AG04450 (cell line): Measurements from ENCODE around the gene MMP2. TPM values are rescaled to one million over a fixed set of nuclear protein-coding genes. Genes with fewer than 3 reads are reported as not detected.

ENCODE experiments used
- CTCF ChIA-PET: fragments of 300-600, 350-600 bp; formaldehyde crosslinking; extraction: SDS; loops from one replicate; lab custom pipeline; 2022; ENCODE audit warnings: antibody characterized with exemption, inconsistent platforms; lab: Charles Lee
- POLR2A ChIA-PET: fragments of 350-600 bp; formaldehyde crosslinking; extraction: SDS; loops from one replicate; lab custom pipeline; 2021; ENCODE audit warnings: antibody characterized with exemption, inconsistent platforms; lab: Yijun Ruan, JAX
- DNase-seq: peaks from one replicate; pipeline ENCODE4 v3.0.0-alpha.2; 2011; ENCODE audit warnings: low read depth, low spot score
- H3K27ac ChIP-seq: one replicate; pipeline ENCODE4 v1.5.1; 2012; ENCODE audit warnings: low read depth, low read length, control low read depth
- H3K27me3 ChIP-seq: one replicate; pipeline ENCODE4 v1.6.0; 2012; ENCODE audit warnings: low read length; ENCODE audit not compliant: control insufficient read depth, insufficient read depth
- H3K4me3 ChIP-seq: 2 replicates; pipeline ENCODE4 v1.5.1; 2011; ENCODE audit warnings: mild to moderate bottlenecking, low read depth, low read length, control low read depth
- H3K9me3 ChIP-seq: 2 replicates; pipeline ENCODE4 v1.5.1; 2012; ENCODE audit warnings: low read length; ENCODE audit not compliant: control insufficient read depth, insufficient read depth
- polyA plus RNA-seq: library from polyadenylated mRNA; depleted of rRNA; stranded (reverse); fragments of >200 nt; gene quantifications from 2 replicates; pipeline ENCODE4 v1.2.3, GENCODE V29; 2011
- TF ChIP-seq, protein P1 (sequence below): IDR thresholded peaks from 2 replicates; pipeline ENCODE4 v1.5.1; 2011; ENCODE audit warnings: low read depth, low read length, control low read depth, inconsistent platforms

MMP2 gene
- polyA plus RNA-seq, 1 experiment = 1,281 TPM

- TF ChIP-seq, protein P1, sequence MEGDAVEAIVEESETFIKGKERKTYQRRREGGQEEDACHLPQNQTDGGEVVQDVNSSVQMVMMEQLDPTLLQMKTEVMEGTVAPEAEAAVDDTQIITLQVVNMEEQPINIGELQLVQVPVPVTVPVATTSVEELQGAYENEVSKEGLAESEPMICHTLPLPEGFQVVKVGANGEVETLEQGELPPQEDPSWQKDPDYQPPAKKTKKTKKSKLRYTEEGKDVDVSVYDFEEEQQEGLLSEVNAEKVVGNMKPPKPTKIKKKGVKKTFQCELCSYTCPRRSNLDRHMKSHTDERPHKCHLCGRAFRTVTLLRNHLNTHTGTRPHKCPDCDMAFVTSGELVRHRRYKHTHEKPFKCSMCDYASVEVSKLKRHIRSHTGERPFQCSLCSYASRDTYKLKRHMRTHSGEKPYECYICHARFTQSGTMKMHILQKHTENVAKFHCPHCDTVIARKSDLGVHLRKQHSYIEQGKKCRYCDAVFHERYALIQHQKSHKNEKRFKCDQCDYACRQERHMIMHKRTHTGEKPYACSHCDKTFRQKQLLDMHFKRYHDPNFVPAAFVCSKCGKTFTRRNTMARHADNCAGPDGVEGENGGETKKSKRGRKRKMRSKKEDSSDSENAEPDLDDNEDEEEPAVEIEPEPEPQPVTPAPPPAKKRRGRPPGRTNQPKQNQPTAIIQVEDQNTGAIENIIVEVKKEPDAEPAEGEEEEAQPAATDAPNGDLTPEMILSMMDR = no peak
- Histone ChIP-seq H3K27ac (no peak overlapping the region), H3K9me3 (no peaks in the 10 kb centered on the region), H3K27me3 (no peaks in the 10 kb centered on the region), H3K4me3 (no peak overlapping the region)
- DNase-seq = no peak
- CTCF ChIA-PET = interaction anchor here (5.1 kb wide), 1 partner anchor 11 kb away, joined by 45 read pairs; no protein-coding TSS in a partner anchor
- POLR2A ChIA-PET = no interaction called here
Measured at GRCh38 chr16:55475919-55476318, 3.1 kb upstream of the MMP2 start.

- H3K9me3 ChIP-seq = no peaks in the 10 kb centered on the region
- peak overlapping the region; percentile 11 for H3K27ac ChIP-seq
- no peaks in the 10 kb centered on the region for H3K27me3 ChIP-seq
- no peak for DNase-seq
- ChIA-PET CTCF (interaction anchor here (0.7 to 5.1 kb wide), 3 partner anchors 12 to 37 kb away, joined by 3 to 45 read pairs (median 4); no protein-coding TSS in a partner anchor), POLR2A (no interaction called here)
- no peak overlapping the region for H3K4me3 ChIP-seq
- TF ChIP-seq, protein P1 = no peak
Measured at GRCh38 chr16:55476625-55477533, 2.1 kb upstream of the MMP2 start.

- ChIA-PET CTCF (interaction anchor here (0.7 to 5.1 kb wide), 3 partner anchors 13 to 37 kb away, joined by 3 to 45 read pairs (median 4); no protein-coding TSS in a partner anchor), POLR2A (no interaction called here)
- no peak overlapping the region for H3K27ac ChIP-seq
- no peaks in the 10 kb centered on the region for H3K27me3 ChIP-seq
- TF ChIP-seq, protein P1 = no peak
- H3K4me3 ChIP-seq = no peak overlapping the region
- DNase-seq = no peak
- no peaks in the 10 kb centered on the region for H3K9me3 ChIP-seq
Measured at GRCh38 chr16:55477736-55478135, 1.3 kb upstream of the MMP2 start.

DNA sequence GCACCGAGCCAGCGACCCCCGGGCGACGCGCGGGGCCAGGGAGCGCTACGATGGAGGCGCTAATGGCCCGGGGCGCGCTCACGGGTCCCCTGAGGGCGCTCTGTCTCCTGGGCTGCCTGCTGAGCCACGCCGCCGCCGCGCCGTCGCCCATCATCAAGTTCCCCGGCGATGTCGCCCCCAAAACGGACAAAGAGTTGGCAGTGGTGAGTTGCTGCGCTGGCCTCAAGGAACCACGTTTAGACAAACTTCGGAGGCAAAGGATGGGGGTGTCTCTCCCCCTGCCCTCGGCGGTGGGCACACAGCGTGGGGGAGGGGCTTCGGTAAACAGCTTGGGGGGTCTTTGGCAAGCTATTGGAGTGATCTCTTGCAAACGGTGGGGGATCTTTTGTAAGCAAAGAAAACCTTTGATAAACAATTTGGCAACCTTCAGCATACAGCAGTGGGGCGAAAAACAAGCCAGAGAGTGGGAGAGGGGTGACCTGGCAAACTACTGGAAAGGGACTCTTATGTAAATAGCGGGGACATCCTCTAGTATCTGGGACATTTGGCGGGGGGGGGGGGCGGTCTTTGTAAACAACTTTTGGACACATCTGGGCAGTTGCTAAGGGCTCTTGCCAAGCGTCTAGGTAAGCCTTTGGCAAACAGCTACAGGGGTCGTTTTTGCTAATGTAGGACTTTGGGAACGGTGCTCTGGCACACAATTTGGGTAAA lies 587 bp downstream of the MMP2 start:
- TF ChIP-seq, protein P1 = no peak
- Histone ChIP-seq H3K27me3 (no peaks in the 10 kb centered on the region), H3K9me3 (no peaks in the 10 kb centered on the region), H3K27ac (peak overlapping the region; percentile 87), H3K4me3 (peak overlapping the region; percentile 94)
- ChIA-PET CTCF (interaction anchor here (0.7 to 2.4 kb wide), 5 partner anchors 15 to 58 kb away, joined by 4 to 13 read pairs (median 4); no protein-coding TSS in a partner anchor), POLR2A (interaction anchor here (0.7 to 3.2 kb wide), 9 partner anchors 8 to 1568 kb away, joined by 3 to 59 read pairs (median 9); no protein-coding TSS in a partner anchor)
- no peak for DNase-seq
